GM12878 (cell line): Measurements from ENCODE around the gene PHOSPHO1. TPM values are rescaled to one million over a fixed set of nuclear protein-coding genes. Genes with fewer than 3 reads are reported as not detected.

Source experiments
- BCLAF1 ChIP-seq: fragments of 450-650 bp; IDR thresholded peaks from 2 replicates; pipeline ENCODE4 v1.6.1; 2017; ENCODE audit warnings: antibody characterized with exemption, mild to moderate bottlenecking, moderate library complexity
- CBX5 ChIP-seq: sonication (generic); IDR thresholded peaks from 2 replicates; pipeline ENCODE4 v1.6.1; 2016; ENCODE audit warnings: low read depth, moderate library complexity, mild to moderate bottlenecking, inconsistent platforms
- E4F1 ChIP-seq: fragments of 450-650 bp; IDR thresholded peaks from 2 replicates; pipeline ENCODE4 v1.6.1; 2018; ENCODE audit warnings: borderline replicate concordance, mild to moderate bottlenecking; ENCODE audit not compliant: partially characterized antibody
- ESRRA ChIP-seq: IDR thresholded peaks from 2 replicates; pipeline ENCODE4 v1.6.1; 2012; ENCODE audit warnings: mild to moderate bottlenecking, low read length, improper control_type of control experiment
- FOXM1 ChIP-seq: IDR thresholded peaks from 2 replicates; pipeline ENCODE4 v1.6.1; 2012; ENCODE audit warnings: low read depth, mild to moderate bottlenecking, inconsistent platforms, low read length, moderate library complexity
- HCFC1 ChIP-seq: fragments of 150-350 bp; IDR thresholded peaks from 2 replicates; pipeline ENCODE4 v1.6.1; 2014; ENCODE audit warnings: low read length
- IKZF2 ChIP-seq, 2 experiments: fragments of 450-650 bp; IDR thresholded peaks; 2 replicates each; pipeline ENCODE4 v1.6.1; 2017; ENCODE audit warnings: mild to moderate bottlenecking in 2 of 2, moderate library complexity in 2 of 2
- NFXL1 ChIP-seq: fragments of 450-650 bp; IDR thresholded peaks from 2 replicates; pipeline ENCODE4 v1.6.1; 2017; ENCODE audit warnings: antibody characterized with exemption, mild to moderate bottlenecking, borderline replicate concordance
- NR2C2 ChIP-seq: IDR thresholded peaks from 2 replicates; pipeline ENCODE4 v1.6.1; 2011; ENCODE audit warnings: borderline replicate concordance, low read depth; ENCODE audit not compliant: control insufficient read depth, insufficient read length
- NRF1 ChIP-seq: conservative IDR thresholded peaks from 2 replicates; pipeline ENCODE4 v1.6.1; 2011; ENCODE audit warnings: mild to moderate bottlenecking, low read depth, low read length, improper control_type of control experiment
- SP1 ChIP-seq: IDR thresholded peaks from one replicate; pipeline ENCODE4 v1.6.1; 2011; ENCODE audit warnings: low read depth, low read length
- SPI1 ChIP-seq: IDR thresholded peaks from 2 replicates; pipeline ENCODE4 v1.6.1; 2011; ENCODE audit warnings: low read depth, mild to moderate bottlenecking, low read length, moderate library complexity, borderline replicate concordance; ENCODE audit not compliant: insufficient read depth
- SUZ12 ChIP-seq: fragments of 200-600 bp; sonication (generic); IDR thresholded peaks from one replicate; pipeline ENCODE4 v1.6.1; 2018; ENCODE audit warnings: antibody characterized with exemption, mild to moderate bottlenecking; ENCODE audit not compliant: unreplicated experiment
- TCF7 ChIP-seq: IDR thresholded peaks from 2 replicates; pipeline ENCODE4 v1.6.1; 2014; ENCODE audit warnings: antibody characterized with exemption, borderline replicate concordance
- YBX1 ChIP-seq: fragments of 450-650 bp; IDR thresholded peaks from 2 replicates; pipeline ENCODE4 v1.6.1; 2016; ENCODE audit warnings: antibody characterized with exemption
- ZNF274 ChIP-seq: IDR thresholded peaks from one replicate; pipeline ENCODE4 v1.8.0; 2011; ENCODE audit not compliant: insufficient read length, insufficient read depth
- ZSCAN29 ChIP-seq: fragments of 450-650 bp; IDR thresholded peaks from 2 replicates; pipeline ENCODE4 v1.6.1; 2017; ENCODE audit warnings: mild to moderate bottlenecking, moderate library complexity
- ZZZ3 ChIP-seq: IDR thresholded peaks from 2 replicates; pipeline ENCODE4 v1.6.1; 2011; ENCODE audit warnings: low read depth; ENCODE audit not compliant: control insufficient read depth, insufficient read length
- polyA plus RNA-seq, 11 experiments: library from polyadenylated mRNA; depleted of rRNA in 4 of 11; unstranded in 6 of 11; stranded (reverse) in 5 of 11; fragments of >200 nt; fragmentation: Nextera tagmentation in 4 of 11; fragmentation: Illumina TruSeq in 1 of 11; extraction: Ambion mirVana in 4 of 11; extraction: Trizol in 1 of 11; gene quantifications; 1 replicate in 1 of 11; 2 replicates in 10 of 11; pipeline versions ENCODE4 v1.2.1 to v1.2.3, GENCODE V29; 2011 to 2016; ENCODE audit warnings: inconsistent platforms in 2 of 11, missing spikeins in 2 of 11, low read depth in 1 of 11
- total RNA-seq, 4 experiments: library from RNA; depleted of rRNA in 3 of 4; stranded (reverse); fragments of >200 nt in 3 of 4; fragmentation: Illumina TruSeq in 1 of 4; extraction: Trizol in 1 of 4; gene quantifications; 2 replicates each; pipeline versions ENCODE4 v1.2.1 to v1.2.3, GENCODE V29; 2013 to 2021
- TF ChIP-seq, protein P1 (sequence below): IDR thresholded peaks from 2 replicates; pipeline ENCODE4 v1.6.1; 2011; ENCODE audit warnings: borderline replicate concordance, low read depth, mild to moderate bottlenecking, moderate library complexity, low read length; ENCODE audit not compliant: insufficient read depth, poor library complexity, severe bottlenecking
- TF ChIP-seq, protein P2 (sequence below): IDR thresholded peaks from 2 replicates; pipeline ENCODE4 v1.6.1; 2011; ENCODE audit warnings: low read depth, mild to moderate bottlenecking, low read length, moderate library complexity, borderline replicate concordance; ENCODE audit errors: extremely low read depth
- TF ChIP-seq, protein P3 (sequence below): IDR thresholded peaks from 2 replicates; pipeline ENCODE4 v1.6.1; 2012; ENCODE audit warnings: low read depth, low read length, improper control_type of control experiment

Gene PHOSPHO1
- total and polyA plus RNA-seq, 10 of the 15 experiments (the other 5 are each of a cell fraction or from before 2014, with no cell fraction given) = 0.03 to 1.5 (median 0.16) TPM; not detected in 2

GRCh38 chr17:49210158-49211029 lies 20.2 kb downstream of the PHOSPHO1 start, which contains the start of the genes ABI3 and GNGT2 (continued):
- TF ChIP-seq, protein P1, sequence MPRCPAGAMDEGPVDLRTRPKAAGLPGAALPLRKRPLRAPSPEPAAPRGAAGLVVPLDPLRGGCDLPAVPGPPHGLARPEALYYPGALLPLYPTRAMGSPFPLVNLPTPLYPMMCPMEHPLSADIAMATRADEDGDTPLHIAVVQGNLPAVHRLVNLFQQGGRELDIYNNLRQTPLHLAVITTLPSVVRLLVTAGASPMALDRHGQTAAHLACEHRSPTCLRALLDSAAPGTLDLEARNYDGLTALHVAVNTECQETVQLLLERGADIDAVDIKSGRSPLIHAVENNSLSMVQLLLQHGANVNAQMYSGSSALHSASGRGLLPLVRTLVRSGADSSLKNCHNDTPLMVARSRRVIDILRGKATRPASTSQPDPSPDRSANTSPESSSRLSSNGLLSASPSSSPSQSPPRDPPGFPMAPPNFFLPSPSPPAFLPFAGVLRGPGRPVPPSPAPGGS = peak; percentile 45
- TF ChIP-seq FOXM1 (peak; percentile 34; the same call in 1 of the 2 replicates), ZSCAN29 (no peak), E4F1 (no peak), ZZZ3 (no peak), TCF7 (no peak), NR2C2 (no peak), ESRRA (no peak), ZNF274 (no peak), YBX1 (no peak), SPI1 (peak; percentile 82), SP1 (peak; percentile 50), CBX5 (no peak), HCFC1 (no peak), SUZ12 (no peak), BCLAF1 (no peak), NFXL1 (no peak), IKZF2 (IDR thresholded peaks at IDR 0.05) (peak; percentile 82 to 86), NRF1 (no peak)
- TF ChIP-seq, protein P2, sequence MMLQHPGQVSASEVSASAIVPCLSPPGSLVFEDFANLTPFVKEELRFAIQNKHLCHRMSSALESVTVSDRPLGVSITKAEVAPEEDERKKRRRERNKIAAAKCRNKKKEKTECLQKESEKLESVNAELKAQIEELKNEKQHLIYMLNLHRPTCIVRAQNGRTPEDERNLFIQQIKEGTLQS = no peak
- TF ChIP-seq, protein P3, sequence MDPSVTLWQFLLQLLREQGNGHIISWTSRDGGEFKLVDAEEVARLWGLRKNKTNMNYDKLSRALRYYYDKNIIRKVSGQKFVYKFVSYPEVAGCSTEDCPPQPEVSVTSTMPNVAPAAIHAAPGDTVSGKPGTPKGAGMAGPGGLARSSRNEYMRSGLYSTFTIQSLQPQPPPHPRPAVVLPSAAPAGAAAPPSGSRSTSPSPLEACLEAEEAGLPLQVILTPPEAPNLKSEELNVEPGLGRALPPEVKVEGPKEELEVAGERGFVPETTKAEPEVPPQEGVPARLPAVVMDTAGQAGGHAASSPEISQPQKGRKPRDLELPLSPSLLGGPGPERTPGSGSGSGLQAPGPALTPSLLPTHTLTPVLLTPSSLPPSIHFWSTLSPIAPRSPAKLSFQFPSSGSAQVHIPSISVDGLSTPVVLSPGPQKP = peak; percentile 57
